UCSD-AML1 (cell line): ENCODE data around the gene UTY.
"Not testable (repeated sequence)": the region's sequence is repeated elsewhere in the genome, so short reads cannot be mapped to it uniquely, and the experiment has no call there.

Experiments
- DNase-seq: peaks from one replicate; lab custom pipeline; 2025; ENCODE audit not compliant: unreplicated experiment; lab: John Stamatoyannopoulos, UW

UTY gene

GRCh38 chrY:13312966-13313365, 166.9 kb downstream of the UTY start:
- DNase-seq = no peak

DNA sequence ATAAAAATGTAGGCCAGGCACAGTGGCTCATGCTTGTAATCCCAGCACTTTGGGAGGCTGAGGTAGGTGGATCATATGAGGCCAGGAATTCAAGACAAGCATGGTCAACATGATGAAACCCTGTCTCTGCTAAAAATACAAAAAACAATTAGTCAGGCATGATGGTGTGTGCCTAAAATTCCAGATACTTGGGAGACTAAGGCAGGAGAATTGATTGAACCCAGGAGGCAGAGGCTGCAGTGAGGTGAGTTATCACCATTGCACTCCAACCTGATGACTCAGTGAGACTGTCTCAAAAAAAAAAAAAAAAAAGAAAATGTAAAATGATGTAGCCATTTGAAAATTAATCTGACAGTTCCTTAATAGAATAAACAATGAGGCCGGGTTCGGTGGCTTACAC, 171.9 kb downstream of the UTY start:
- DNase-seq = no peak

DNA sequence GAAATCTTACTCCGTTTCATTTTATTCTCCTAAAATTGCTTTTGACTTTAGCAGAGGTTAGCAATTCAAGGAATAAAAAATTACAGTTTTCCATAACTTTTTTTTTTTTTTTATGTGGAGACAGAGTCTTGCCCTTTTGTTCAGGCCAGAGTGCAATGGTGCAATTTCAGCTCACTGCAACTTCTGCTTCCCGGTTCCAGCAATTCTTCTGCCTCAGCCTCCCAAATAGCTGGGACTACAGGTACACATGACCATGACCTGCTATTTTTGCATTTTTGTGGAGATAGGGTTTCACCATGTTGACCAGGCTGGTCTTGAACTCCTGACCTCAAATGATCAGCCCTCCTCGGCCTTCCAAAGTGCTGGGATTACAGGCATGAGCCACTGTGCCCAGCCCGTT, 179.0 kb downstream of the UTY start:
- DNase-seq = no peak

GRCh38 chrY:13299411-13299810, 180.4 kb downstream of the UTY start:
- no peak for DNase-seq

GRCh38 chrY:13296176-13296890, 183.5 kb downstream of the UTY start:
- DNase-seq = no peak

- no peak for DNase-seq
These were observed 184.8 kb downstream of the UTY start for GRCh38 chrY:13295026-13295425.

- DNase-seq = no peak
These were observed 188.6 kb downstream of the UTY start for GRCh38 chrY:13291199-13291598.

DNA sequence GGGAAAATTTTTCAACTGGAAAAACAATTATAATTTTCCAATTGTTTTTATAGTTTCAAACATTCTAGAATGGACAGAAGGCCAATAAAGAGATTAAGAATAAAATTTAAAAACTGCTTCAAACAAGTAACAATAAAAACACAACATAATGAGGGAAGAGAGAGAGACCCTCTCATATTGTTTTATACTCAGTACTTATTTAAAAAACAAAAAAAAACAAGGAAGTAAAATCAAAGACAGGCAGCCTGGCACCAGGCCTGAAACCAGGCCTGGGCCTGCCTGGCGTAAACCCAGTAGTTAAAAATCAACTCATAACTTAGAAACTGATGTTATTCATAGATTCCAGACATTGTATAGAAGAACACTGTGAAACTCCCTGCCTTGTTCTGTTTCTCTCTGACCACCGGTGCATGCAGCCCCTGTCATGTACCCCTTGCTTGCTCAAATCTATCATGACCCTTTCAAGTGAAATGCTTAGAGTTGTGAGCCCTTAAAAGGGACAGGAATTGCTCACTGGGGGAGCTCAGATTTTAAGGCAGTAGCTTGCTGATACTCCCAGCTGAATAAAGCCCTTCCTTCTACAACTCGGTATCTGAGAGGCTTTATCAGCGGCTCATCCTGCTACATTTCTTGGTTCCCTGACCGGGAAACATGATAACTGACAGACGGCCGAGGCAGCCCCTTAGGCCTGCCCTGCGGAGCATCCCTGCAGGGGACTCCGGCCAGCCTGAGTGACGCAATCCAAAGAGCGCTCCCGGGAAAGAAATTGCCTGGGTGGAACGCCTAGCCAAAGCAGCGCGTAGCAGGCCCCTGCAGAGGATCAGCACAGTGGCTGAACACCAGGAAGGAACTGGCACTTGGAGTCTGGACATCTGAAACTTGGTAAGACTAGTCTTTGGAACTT, 197.4 kb downstream of the UTY start:
- DNase-seq = not testable (repeated sequence)

- no peak for DNase-seq
These were observed 200.3 kb downstream of the UTY start for GRCh38 chrY:13279561-13279960.

DNA sequence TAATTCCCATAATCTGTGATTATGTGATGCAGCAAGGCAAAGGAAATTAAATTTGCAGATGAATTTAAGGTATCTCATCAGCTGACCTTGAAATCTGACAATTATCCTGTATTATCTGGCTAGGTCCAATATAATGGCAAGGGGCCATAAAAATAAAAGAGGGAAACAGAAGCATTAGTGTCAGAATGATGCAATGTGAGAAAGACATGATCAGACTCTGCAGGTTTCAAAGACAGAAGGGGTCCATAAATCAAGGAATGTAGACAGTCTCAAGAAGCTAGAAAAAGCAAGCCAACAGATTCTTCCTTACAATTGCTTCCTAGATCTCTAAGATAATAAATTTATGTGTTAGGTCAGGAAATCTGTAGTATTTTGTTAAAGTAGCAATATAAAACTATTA, 208.1 kb downstream of the UTY start:
- DNase-seq = no peak

- not testable (repeated sequence) for DNase-seq
These were observed 225.8 kb downstream of the UTY start for GRCh38 chrY:13253941-13254440.

GRCh38 chrY:13250421-13250820, 229.4 kb downstream of the UTY start:
- DNase-seq = no peak

DNA sequence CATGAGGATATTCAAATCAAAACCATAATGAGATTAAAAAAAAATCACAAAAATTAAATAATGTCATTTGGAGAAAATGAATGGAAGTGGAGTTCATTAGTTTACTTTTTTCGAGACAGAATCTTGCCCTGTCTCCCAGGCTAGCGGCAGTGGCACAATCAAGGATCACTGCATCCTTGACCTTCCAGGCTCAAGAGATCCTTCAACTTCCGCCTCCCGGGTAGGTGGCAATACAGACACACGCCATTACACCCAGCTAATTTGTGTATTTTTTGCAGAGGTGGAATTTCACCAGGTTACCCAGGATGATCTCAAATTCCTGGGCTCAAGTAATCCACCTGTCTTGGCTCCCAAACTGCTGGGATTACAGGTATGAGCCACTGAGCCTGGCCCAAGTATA, 236.1 kb downstream of the UTY start:
- no peak for DNase-seq

- no peak for DNase-seq
These were observed 245.9 kb downstream of the UTY start for GRCh38 chrY:13233901-13234300.

DNA sequence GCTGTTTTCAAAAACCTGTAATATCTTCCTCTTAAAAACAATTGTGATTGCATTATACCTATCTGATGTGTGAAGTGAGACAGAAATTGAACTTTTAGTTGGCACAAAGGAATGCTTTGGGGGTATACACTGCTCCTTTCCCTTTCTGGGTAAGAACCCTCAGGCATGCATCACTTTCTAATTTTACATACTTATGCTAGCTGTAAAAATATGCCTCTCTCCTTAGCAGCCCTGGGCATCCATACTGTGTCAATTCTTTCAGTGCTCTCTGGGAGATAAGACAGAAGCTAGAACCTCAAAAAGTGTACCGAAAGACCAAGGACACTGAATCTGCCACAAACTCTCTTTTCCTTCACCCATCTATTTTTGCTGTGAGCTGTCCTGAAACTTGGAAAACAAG, 246.7 kb downstream of the UTY start:
- no peak for DNase-seq

DNA sequence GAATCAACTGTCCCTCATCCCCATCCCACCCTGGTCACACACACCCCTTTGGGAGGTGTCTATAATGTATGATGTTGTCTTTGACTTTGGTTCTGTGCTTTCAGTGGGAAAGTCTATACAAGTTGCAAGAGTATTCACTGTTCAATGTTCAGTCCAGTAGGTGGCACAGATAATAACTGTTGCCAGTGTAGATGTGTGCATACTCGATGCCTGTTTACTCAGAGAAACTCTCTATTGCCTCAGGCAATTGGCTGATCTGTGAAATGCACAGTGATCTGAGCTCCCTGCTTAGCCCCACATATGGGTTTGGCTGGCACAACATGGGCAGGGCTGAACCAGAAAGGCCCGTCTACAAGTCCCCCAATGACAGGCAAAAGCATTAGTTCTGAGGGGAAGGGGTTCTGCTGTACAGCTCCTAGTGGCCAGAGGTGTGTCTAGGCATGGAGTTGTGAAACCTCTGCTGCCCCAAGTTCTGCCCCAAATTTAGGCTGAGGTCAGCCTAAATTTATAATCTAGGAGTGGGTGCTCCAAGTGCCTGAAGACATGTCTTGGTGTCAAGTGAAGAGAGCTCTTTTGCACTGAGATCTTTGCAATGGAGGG, 252.4 kb downstream of the UTY start:
- no peak for DNase-seq

DNA sequence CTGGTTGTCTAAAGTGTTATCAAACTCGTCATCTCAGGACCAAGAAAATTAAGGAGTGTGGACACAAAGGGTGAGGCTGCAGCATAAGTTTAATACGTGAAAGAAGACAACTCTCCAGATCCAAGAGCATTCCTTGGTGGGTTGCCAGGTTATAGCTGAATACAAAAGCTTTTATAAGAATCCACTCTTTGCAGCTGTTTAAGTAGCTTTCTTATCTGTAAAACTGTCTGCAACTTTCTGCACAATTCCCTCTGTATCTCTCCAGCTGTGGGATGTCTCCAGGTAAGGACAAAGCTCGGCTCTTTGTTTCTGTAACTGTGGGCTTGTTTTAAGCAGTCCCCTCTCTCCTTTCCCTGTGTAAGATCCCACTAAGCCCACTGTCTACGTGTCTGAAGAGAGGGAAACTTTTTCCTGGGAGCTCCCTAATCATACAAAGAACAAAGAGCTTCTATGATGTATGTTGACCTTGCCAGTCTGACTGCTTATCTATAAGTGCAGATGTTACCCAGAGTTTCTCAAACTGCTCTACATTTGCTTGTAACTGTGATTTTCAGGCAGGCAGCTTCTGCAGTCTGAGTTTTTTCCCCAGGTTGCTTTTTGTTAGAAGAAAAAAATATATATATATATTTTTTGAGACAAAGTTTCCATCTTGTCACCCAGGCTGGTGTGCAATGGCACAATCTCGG, 268.7 kb downstream of the UTY start:
- DNase-seq = no peak

DNA sequence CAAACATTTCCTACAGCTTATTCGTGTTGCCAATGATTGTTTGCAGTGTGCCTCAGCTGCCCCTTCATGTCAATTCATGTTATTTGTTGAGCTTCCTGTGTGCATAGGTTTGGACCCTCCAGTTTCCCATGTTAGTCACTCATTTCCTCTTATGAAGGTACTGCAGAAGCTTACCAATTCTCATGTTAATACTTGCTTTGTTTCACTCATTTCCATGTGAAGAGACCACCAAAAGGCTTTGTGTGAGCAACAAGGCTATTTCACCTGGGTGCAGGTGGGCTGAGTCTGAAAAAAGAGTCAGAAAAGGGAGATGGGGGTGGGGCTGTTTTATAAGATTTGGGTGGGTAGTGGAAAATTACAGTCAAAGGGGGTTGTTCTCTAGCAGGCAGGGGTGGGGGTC, 274.6 kb downstream of the UTY start:
- DNase-seq = no peak
